Measurements from ENCODE around the gene CPNE6.

The CPNE6 gene

DNA sequence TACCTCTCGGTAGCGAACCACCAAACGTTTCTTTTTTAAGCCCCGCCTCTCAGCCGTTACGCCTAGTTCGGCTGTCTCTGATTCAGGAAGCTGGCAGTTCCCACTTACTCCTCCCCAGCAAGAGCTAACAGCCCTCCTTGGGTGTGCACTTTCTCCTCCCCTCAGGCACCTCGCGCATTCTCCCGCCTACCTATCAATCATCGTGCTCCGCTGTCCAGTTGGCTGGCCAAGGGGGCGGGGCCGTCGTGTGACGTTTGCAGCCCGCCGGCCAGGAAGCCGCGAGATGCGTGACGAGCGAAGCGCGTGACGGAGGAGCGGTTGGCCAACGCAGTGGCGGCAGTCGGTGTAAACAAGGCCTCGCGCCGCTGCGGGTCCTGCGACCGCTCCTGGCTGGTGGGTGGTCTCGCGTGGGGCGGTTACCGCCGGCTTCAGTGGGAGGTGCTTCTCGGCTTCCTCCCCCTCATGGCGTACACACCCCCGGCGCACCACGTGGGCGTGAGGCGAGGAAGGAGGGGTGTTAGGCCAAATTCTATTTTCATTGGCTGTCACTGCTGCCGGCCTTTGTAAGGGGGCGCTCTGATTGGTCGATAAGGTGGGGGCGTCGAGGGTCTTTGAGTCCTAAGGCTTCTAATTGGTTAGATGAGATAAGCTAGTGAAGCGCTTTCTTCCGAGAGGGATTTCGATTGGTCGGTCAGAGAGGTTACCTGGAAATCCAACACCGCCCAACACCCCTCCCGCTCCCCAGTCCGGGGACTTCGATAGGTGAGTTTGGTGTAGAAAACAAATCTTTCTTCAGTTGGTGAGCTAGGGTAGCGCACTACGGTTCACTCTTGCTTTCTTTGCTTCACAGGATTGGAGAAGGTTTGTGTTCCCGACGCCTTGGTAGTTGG is 43.4 kb downstream of the CPNE6 start, which contains the start of the genes DCAF11 and NRL (continued):
- TF ChIP-seq ZNF404 (tag by site-specific recombination; IDR thresholded peaks at IDR 0.05) (no peak), ZNF221 (tag by site-specific recombination; IDR thresholded peaks at IDR 0.05; ENCODE audit: borderline replicate concordance) (no peak), ZNF16 (tag by site-specific recombination; IDR thresholded peaks at IDR 0.05; ENCODE audit: low read depth) (no peak), FEZF1 (tag by site-specific recombination; IDR thresholded peaks at IDR 0.05) (peak; percentile 75), ZNF132 (tag by site-specific recombination; IDR thresholded peaks at IDR 0.05; ENCODE audit: borderline replicate concordance) (no peak), BCL11A (tag by site-specific recombination; IDR thresholded peaks at IDR 0.05; ENCODE audit: low read depth) (no peak), ZNF174 (tag by site-specific recombination; IDR thresholded peaks at IDR 0.05) (no peak), MYNN (tag by site-specific recombination; IDR thresholded peaks at IDR 0.05; ENCODE audit: borderline replicate concordance) (no peak), SP3 (tag by site-specific recombination; IDR thresholded peaks at IDR 0.05) (peak; percentile 100), ZNF391 (tag by site-specific recombination; IDR thresholded peaks at IDR 0.05; ENCODE audit: borderline replicate concordance, low read depth) (peak; percentile 33; the same call in 1 of the 2 replicates), BCL11B (tag by site-specific recombination; IDR thresholded peaks at IDR 0.05; ENCODE audit: low read depth) (no peak), ZFP37 (tag by site-specific recombination; IDR thresholded peaks at IDR 0.05) (no peak), ZNF660 (tag by site-specific recombination; IDR thresholded peaks at IDR 0.05) (no peak), ZNF214 (tag by site-specific recombination; IDR thresholded peaks at IDR 0.05; ENCODE audit: borderline replicate concordance) (no peak), ZNF664 (tag by site-specific recombination; IDR thresholded peaks at IDR 0.05) (peak; percentile 94), ZNF549 (tag by site-specific recombination; IDR thresholded peaks at IDR 0.05) (no peak)
- TF ChIP-seq, protein P1, sequence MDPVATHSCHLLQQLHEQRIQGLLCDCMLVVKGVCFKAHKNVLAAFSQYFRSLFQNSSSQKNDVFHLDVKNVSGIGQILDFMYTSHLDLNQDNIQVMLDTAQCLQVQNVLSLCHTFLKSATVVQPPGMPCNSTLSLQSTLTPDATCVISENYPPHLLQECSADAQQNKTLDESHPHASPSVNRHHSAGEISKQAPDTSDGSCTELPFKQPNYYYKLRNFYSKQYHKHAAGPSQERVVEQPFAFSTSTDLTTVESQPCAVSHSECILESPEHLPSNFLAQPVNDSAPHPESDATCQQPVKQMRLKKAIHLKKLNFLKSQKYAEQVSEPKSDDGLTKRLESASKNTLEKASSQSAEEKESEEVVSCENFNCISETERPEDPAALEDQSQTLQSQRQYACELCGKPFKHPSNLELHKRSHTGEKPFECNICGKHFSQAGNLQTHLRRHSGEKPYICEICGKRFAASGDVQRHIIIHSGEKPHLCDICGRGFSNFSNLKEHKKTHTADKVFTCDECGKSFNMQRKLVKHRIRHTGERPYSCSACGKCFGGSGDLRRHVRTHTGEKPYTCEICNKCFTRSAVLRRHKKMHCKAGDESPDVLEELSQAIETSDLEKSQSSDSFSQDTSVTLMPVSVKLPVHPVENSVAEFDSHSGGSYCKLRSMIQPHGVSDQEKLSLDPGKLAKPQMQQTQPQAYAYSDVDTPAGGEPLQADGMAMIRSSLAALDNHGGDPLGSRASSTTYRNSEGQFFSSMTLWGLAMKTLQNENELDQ (tag by site-specific recombination; IDR thresholded peaks at IDR 0.05; ENCODE audit: low read depth) = no peak
- TF ChIP-seq, protein P2, sequence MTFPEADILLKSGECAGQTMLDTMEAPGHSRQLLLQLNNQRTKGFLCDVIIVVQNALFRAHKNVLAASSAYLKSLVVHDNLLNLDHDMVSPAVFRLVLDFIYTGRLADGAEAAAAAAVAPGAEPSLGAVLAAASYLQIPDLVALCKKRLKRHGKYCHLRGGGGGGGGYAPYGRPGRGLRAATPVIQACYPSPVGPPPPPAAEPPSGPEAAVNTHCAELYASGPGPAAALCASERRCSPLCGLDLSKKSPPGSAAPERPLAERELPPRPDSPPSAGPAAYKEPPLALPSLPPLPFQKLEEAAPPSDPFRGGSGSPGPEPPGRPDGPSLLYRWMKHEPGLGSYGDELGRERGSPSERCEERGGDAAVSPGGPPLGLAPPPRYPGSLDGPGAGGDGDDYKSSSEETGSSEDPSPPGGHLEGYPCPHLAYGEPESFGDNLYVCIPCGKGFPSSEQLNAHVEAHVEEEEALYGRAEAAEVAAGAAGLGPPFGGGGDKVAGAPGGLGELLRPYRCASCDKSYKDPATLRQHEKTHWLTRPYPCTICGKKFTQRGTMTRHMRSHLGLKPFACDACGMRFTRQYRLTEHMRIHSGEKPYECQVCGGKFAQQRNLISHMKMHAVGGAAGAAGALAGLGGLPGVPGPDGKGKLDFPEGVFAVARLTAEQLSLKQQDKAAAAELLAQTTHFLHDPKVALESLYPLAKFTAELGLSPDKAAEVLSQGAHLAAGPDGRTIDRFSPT (tag by site-specific recombination; IDR thresholded peaks at IDR 0.05) = no peak
- TF ChIP-seq, protein P3, sequence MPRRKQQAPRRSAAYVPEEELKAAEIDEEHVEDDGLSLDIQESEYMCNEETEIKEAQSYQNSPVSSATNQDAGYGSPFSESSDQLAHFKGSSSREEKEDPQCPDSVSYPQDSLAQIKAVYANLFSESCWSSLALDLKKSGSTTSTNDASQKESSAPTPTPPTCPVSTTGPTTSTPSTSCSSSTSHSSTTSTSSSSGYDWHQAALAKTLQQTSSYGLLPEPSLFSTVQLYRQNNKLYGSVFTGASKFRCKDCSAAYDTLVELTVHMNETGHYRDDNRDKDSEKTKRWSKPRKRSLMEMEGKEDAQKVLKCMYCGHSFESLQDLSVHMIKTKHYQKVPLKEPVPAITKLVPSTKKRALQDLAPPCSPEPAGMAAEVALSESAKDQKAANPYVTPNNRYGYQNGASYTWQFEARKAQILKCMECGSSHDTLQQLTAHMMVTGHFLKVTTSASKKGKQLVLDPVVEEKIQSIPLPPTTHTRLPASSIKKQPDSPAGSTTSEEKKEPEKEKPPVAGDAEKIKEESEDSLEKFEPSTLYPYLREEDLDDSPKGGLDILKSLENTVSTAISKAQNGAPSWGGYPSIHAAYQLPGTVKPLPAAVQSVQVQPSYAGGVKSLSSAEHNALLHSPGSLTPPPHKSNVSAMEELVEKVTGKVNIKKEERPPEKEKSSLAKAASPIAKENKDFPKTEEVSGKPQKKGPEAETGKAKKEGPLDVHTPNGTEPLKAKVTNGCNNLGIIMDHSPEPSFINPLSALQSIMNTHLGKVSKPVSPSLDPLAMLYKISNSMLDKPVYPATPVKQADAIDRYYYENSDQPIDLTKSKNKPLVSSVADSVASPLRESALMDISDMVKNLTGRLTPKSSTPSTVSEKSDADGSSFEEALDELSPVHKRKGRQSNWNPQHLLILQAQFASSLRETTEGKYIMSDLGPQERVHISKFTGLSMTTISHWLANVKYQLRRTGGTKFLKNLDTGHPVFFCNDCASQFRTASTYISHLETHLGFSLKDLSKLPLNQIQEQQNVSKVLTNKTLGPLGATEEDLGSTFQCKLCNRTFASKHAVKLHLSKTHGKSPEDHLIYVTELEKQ (tag by site-specific recombination; IDR thresholded peaks at IDR 0.05; ENCODE audit: borderline replicate concordance) = no peak; the same call in 1 of the 2 replicates
- TF ChIP-seq, protein P4, sequence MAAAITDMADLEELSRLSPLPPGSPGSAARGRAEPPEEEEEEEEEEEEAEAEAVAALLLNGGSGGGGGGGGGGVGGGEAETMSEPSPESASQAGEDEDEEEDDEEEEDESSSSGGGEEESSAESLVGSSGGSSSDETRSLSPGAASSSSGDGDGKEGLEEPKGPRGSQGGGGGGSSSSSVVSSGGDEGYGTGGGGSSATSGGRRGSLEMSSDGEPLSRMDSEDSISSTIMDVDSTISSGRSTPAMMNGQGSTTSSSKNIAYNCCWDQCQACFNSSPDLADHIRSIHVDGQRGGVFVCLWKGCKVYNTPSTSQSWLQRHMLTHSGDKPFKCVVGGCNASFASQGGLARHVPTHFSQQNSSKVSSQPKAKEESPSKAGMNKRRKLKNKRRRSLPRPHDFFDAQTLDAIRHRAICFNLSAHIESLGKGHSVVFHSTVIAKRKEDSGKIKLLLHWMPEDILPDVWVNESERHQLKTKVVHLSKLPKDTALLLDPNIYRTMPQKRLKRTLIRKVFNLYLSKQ (tag by site-specific recombination; IDR thresholded peaks at IDR 0.05; ENCODE audit: borderline replicate concordance) = no peak
- TF ChIP-seq, protein P5, sequence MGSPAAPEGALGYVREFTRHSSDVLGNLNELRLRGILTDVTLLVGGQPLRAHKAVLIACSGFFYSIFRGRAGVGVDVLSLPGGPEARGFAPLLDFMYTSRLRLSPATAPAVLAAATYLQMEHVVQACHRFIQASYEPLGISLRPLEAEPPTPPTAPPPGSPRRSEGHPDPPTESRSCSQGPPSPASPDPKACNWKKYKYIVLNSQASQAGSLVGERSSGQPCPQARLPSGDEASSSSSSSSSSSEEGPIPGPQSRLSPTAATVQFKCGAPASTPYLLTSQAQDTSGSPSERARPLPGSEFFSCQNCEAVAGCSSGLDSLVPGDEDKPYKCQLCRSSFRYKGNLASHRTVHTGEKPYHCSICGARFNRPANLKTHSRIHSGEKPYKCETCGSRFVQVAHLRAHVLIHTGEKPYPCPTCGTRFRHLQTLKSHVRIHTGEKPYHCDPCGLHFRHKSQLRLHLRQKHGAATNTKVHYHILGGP (tag by site-specific recombination; IDR thresholded peaks at IDR 0.05) = no peak
- TF ChIP-seq, protein P6, sequence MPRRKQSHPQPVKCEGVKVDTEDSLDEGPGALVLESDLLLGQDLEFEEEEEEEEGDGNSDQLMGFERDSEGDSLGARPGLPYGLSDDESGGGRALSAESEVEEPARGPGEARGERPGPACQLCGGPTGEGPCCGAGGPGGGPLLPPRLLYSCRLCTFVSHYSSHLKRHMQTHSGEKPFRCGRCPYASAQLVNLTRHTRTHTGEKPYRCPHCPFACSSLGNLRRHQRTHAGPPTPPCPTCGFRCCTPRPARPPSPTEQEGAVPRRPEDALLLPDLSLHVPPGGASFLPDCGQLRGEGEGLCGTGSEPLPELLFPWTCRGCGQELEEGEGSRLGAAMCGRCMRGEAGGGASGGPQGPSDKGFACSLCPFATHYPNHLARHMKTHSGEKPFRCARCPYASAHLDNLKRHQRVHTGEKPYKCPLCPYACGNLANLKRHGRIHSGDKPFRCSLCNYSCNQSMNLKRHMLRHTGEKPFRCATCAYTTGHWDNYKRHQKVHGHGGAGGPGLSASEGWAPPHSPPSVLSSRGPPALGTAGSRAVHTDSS (tag by site-specific recombination; IDR thresholded peaks at IDR 0.05) = no peak
- TF ChIP-seq, protein P7, sequence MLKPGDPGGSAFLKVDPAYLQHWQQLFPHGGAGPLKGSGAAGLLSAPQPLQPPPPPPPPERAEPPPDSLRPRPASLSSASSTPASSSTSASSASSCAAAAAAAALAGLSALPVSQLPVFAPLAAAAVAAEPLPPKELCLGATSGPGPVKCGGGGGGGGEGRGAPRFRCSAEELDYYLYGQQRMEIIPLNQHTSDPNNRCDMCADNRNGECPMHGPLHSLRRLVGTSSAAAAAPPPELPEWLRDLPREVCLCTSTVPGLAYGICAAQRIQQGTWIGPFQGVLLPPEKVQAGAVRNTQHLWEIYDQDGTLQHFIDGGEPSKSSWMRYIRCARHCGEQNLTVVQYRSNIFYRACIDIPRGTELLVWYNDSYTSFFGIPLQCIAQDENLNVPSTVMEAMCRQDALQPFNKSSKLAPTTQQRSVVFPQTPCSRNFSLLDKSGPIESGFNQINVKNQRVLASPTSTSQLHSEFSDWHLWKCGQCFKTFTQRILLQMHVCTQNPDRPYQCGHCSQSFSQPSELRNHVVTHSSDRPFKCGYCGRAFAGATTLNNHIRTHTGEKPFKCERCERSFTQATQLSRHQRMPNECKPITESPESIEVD (tag by site-specific recombination; IDR thresholded peaks at IDR 0.05) = no peak

Data from HEK293 (cell line).